ENCODE results near the gene IL1RAPL1. TPM values are rescaled to one million over a fixed set of nuclear protein-coding genes. Genes with fewer than 3 reads are reported as not detected.

Gene IL1RAPL1
- total RNA-seq, 2 donors from 2014 or later, result 0.66 to 1.1 TPM

DNA sequence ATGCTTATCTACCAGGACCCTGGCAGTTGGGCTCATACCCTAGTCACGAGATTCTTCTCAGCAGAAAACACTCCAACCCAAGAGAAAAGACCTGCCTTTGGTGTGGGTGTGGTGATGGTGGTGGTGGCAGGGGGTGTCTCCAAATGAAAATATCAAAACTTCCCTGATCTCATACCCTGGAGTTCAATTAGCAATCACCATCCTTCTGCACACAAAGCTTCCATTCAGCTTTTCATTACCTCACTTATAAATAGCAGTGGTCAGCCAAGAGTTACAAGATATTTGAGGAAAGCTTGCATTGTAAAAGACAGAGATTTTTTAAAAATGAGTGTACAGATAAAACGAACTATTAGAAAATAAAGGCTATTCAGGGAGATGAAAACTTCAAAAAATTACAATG lies 1047.3 kb downstream of the IL1RAPL1 start:
- H3K4me1 ChIP-seq (ENCODE audit: control insufficient read depth, insufficient read depth, low read length), result no peaks in the 10 kb centered on the region
- DNase-seq, result no peak
- Mint-ChIP-seq H3K27ac (no peak overlapping the region), H3K36me3 (ENCODE audit: low read depth) (no peaks in the 10 kb centered on the region), H3K4me1 (no peaks in the 10 kb centered on the region), H3K9me3 (no peaks in the 10 kb centered on the region), H3K27me3 (ENCODE audit: insufficient read depth) (no peaks in the 10 kb centered on the region), H3K4me3 (no peak overlapping the region)
- no CpG with 5 or more reads among the region's 2 CpGs for WGBS, 2 experiments (ENCODE audit: insufficient coverage in 1 of 2, insufficient read length in 1 of 2)
- no peak overlapping the region for H3K9ac ChIP-seq (ENCODE audit: extremely low read depth, low read length, poor library complexity, severe bottlenecking)
- no peaks in the 10 kb centered on the region for H3K36me3 ChIP-seq (ENCODE audit: control insufficient read depth, insufficient read depth, low read length)
- H3K4me3 ChIP-seq (ENCODE audit: low read length), result no peak overlapping the region
- TF ChIP-seq, protein P1, sequence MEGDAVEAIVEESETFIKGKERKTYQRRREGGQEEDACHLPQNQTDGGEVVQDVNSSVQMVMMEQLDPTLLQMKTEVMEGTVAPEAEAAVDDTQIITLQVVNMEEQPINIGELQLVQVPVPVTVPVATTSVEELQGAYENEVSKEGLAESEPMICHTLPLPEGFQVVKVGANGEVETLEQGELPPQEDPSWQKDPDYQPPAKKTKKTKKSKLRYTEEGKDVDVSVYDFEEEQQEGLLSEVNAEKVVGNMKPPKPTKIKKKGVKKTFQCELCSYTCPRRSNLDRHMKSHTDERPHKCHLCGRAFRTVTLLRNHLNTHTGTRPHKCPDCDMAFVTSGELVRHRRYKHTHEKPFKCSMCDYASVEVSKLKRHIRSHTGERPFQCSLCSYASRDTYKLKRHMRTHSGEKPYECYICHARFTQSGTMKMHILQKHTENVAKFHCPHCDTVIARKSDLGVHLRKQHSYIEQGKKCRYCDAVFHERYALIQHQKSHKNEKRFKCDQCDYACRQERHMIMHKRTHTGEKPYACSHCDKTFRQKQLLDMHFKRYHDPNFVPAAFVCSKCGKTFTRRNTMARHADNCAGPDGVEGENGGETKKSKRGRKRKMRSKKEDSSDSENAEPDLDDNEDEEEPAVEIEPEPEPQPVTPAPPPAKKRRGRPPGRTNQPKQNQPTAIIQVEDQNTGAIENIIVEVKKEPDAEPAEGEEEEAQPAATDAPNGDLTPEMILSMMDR (conservative IDR thresholded peaks at IDR 0.05), result no peak
- no peaks in the 10 kb centered on the region for H3K9me3 ChIP-seq (ENCODE audit: control insufficient read depth, low read length)
- H3K27ac ChIP-seq (ENCODE audit: low read depth, low read length), result no peak overlapping the region
- H3K27me3 ChIP-seq (ENCODE audit: control insufficient read depth, insufficient read depth, low read length, poor library complexity, severe bottlenecking), result no peaks in the 10 kb centered on the region

DNA sequence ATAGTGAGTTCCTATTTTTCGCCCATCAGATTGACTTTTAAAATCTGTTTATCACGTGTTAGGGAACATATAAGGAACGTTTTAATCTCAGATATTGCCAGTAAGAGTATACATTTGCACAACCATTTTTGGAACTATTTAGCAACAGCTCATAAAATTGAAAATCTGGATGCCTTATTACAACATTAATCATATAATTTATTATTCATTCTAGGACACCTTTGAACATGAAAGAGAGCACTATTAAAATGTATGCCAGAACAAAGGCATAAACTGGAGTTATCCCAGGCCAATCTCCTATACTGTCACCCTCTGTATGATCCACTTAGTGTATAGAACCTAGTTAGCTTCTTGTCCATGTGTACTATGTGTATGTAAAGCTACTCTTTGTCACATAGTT lies 1049.1 kb downstream of the IL1RAPL1 start:
- Mint-ChIP-seq H3K9me3 (no peaks in the 10 kb centered on the region), H3K4me3 (no peak overlapping the region)

DNA sequence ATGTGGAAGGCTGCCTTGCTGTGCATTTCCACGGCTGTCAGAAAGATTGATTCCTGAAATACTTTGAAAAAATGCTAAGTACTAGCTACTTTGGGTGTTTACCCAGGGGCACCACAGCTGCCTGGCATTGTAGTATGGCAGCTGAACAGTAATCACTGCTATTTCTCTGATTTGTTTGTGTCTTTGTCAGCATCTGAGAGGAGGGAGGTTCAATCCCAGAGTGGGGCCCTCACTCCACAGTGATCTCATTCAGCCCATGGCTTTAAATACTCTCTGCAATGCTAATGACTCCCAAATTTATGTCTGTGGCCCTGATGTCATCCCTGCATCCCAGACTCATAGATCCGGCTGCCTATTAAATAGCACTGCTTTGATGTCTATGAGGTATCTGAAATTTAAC lies 1052.9 kb downstream of the IL1RAPL1 start:
- Mint-ChIP-seq H3K27ac (no peak overlapping the region), H3K4me3 (no peak overlapping the region), H3K4me1 (no peaks in the 10 kb centered on the region), H3K36me3 (ENCODE audit: low read depth) (no peaks in the 10 kb centered on the region), H3K27me3 (ENCODE audit: insufficient read depth) (no peaks in the 10 kb centered on the region), H3K9me3 (no peaks in the 10 kb centered on the region)
- H3K27ac ChIP-seq (ENCODE audit: low read depth, low read length), result no peak overlapping the region
- 100% methylated on average over 2 of the region's 2 CpGs; no CpG with 5 or more reads in 1 of the 2 experiments for WGBS, 2 experiments (ENCODE audit: insufficient coverage in 1 of 2, insufficient read length in 1 of 2)
- no peaks in the 10 kb centered on the region for H3K4me1 ChIP-seq (ENCODE audit: control insufficient read depth, insufficient read depth, low read length)
- no peaks in the 10 kb centered on the region for H3K27me3 ChIP-seq (ENCODE audit: control insufficient read depth, insufficient read depth, low read length, poor library complexity, severe bottlenecking)
- no peak overlapping the region for H3K4me3 ChIP-seq (ENCODE audit: low read length)
- TF ChIP-seq, protein P1 (conservative IDR thresholded peaks at IDR 0.05), result no peak
- H3K9me3 ChIP-seq (ENCODE audit: control insufficient read depth, low read length), result no peaks in the 10 kb centered on the region
- DNase-seq, result no peak
- no peak overlapping the region for H3K9ac ChIP-seq (ENCODE audit: extremely low read depth, low read length, poor library complexity, severe bottlenecking)
- H3K36me3 ChIP-seq (ENCODE audit: control insufficient read depth, insufficient read depth, low read length), result no peaks in the 10 kb centered on the region

More for the DNA sequence above, 1049.1 kb downstream of the IL1RAPL1 start:
- TF ChIP-seq, protein P1 (conservative IDR thresholded peaks at IDR 0.05), result no peak
- H3K9ac ChIP-seq (ENCODE audit: extremely low read depth, low read length, poor library complexity, severe bottlenecking), result no peak overlapping the region
- WGBS, 2 experiments (ENCODE audit: insufficient coverage in 1 of 2, insufficient read length in 1 of 2), result 96% methylated on average over 3 of the region's 3 CpGs; no CpG with 5 or more reads in 1 of the 2 experiments
- no peak for DNase-seq
- no peaks in the 10 kb centered on the region for H3K9me3 ChIP-seq (ENCODE audit: control insufficient read depth, low read length)
- H3K36me3 Mint-ChIP-seq (ENCODE audit: low read depth), result no peaks in the 10 kb centered on the region
- H3K27me3 ChIP-seq (ENCODE audit: control insufficient read depth, insufficient read depth, low read length, poor library complexity, severe bottlenecking), result no peaks in the 10 kb centered on the region
- H3K27ac Mint-ChIP-seq, result no peak overlapping the region
- H3K36me3 ChIP-seq (ENCODE audit: control insufficient read depth, insufficient read depth, low read length), result no peaks in the 10 kb centered on the region
- H3K27me3 Mint-ChIP-seq (ENCODE audit: insufficient read depth), result no peaks in the 10 kb centered on the region
- no peaks in the 10 kb centered on the region for H3K4me1 Mint-ChIP-seq
- H3K4me3 ChIP-seq (ENCODE audit: low read length), result no peak overlapping the region
- no peak overlapping the region for H3K27ac ChIP-seq (ENCODE audit: low read depth, low read length)
- no peaks in the 10 kb centered on the region for H3K4me1 ChIP-seq (ENCODE audit: control insufficient read depth, insufficient read depth, low read length)
